SU-DHL-6 (cell line): ENCODE data around the gene ZBTB7B.

Experiments
- H2AFZ ChIP-seq: fragments of 200-600 bp; sonication (generic); 2 replicates; pipeline ENCODE4 v1.6.1; 2014; ENCODE audit warnings: low read depth, mild to moderate bottlenecking, moderate library complexity, mixed read lengths, antibody characterized with exemption, low read length; ENCODE audit not compliant: severe bottlenecking
- H3F3A ChIP-seq: fragments of 200-600 bp; shearing (Covaris generic); 2 replicates; pipeline ENCODE4 v1.6.0; 2016; ENCODE audit warnings: antibody characterized with exemption, mild to moderate bottlenecking; ENCODE audit not compliant: insufficient read depth
- H3K27ac ChIP-seq: fragments of 200-600 bp; sonication (generic); 2 replicates; pipeline ENCODE4 v1.5.1; 2016; ENCODE audit warnings: low read depth, mild to moderate bottlenecking, low read length, moderate library complexity, mixed read lengths
- H3K27me3 ChIP-seq: fragments of 200-600 bp; sonication (generic), shearing (Covaris generic); 2 replicates; pipeline ENCODE4 v1.6.0; 2014; ENCODE audit warnings: mild to moderate bottlenecking, low read length
- H3K36me3 ChIP-seq: fragments of 200-600 bp; sonication (generic); 2 replicates; pipeline ENCODE4 v1.6.1; 2014; ENCODE audit warnings: mild to moderate bottlenecking, low read length, mixed read lengths
- H3K4me2 ChIP-seq: fragments of 300-600, 200-600 bp; shearing (Covaris generic), sonication (generic); 2 replicates; pipeline ENCODE4 v1.6.0; 2014; ENCODE audit warnings: low read length, low read depth, mild to moderate bottlenecking; ENCODE audit not compliant: poor library complexity, severe bottlenecking
- H3K4me3 ChIP-seq: fragments of 200-600 bp; sonication (generic); 2 replicates; pipeline ENCODE4 v1.5.1; 2014; ENCODE audit warnings: antibody characterized with exemption, low read length, mild to moderate bottlenecking, mixed read lengths; ENCODE audit not compliant: insufficient read depth, poor library complexity, severe bottlenecking
- H3K79me2 ChIP-seq: fragments of 200-600 bp; sonication (generic); 2 replicates; pipeline ENCODE4 v1.6.1; 2014; ENCODE audit warnings: mild to moderate bottlenecking, low read length, moderate library complexity; ENCODE audit not compliant: insufficient read depth
- H3K9ac ChIP-seq: fragments of 200-600 bp; sonication (generic); 2 replicates; pipeline ENCODE4 v1.7.0; 2014; ENCODE audit warnings: mild to moderate bottlenecking, low read length
- H3K9me2 ChIP-seq: fragments of 200-600 bp; sonication (generic); replicated peaks from 2 replicates; pipeline ENCODE4 v1.6.1; 2014; ENCODE audit warnings: low read length; ENCODE audit not compliant: insufficient read depth
- H3K9me3 ChIP-seq: fragments of 200-600 bp; sonication (generic); 2 replicates; pipeline ENCODE4 v1.6.1; 2014; ENCODE audit warnings: low read length, mixed read lengths; ENCODE audit not compliant: insufficient read depth
- H4K20me1 ChIP-seq: fragments of 200-600 bp; sonication (generic); 2 replicates; pipeline ENCODE4 v1.6.1; 2014; ENCODE audit warnings: low read depth, mild to moderate bottlenecking, antibody characterized with exemption, low read length, moderate library complexity, mixed read lengths
- EZH2phosphoT487 ChIP-seq: fragments of 200-600 bp; sonication (generic), shearing (Covaris generic); conservative IDR thresholded peaks from 2 replicates; pipeline ENCODE4 v1.6.1; 2018; ENCODE audit warnings: mild to moderate bottlenecking, antibody characterized with exemption, low read length, moderate library complexity, mixed read lengths
- TF ChIP-seq, protein P1 (sequence below): fragments of 200-600 bp; sonication (generic); IDR thresholded peaks from one replicate; pipeline ENCODE4 v1.5.1; 2017; ENCODE audit warnings: antibody characterized with exemption, mild to moderate bottlenecking, low read length, moderate library complexity; ENCODE audit not compliant: insufficient read depth, poor library complexity, severe bottlenecking

The ZBTB7B gene

GRCh38 chr1:155008015-155008941, 5.7 kb downstream of the ZBTB7B start:
- Histone ChIP-seq H3K4me3 (no peak overlapping the region), H4K20me1 (no peaks in the 10 kb centered on the region), H3K4me2 (no peak overlapping the region), H3K9me3 (no peaks in the 10 kb centered on the region), H3F3A (no peaks in the 10 kb centered on the region), H3K36me3 (no peaks in the 10 kb centered on the region), H3K79me2 (no peaks in the 10 kb centered on the region), H3K27me3 (no peaks in the 10 kb centered on the region), H2AFZ (no peak overlapping the region), H3K27ac (no peak overlapping the region), H3K9me2 (no peaks in the 10 kb centered on the region), H3K9ac (no peak overlapping the region)
- TF ChIP-seq, protein P1, sequence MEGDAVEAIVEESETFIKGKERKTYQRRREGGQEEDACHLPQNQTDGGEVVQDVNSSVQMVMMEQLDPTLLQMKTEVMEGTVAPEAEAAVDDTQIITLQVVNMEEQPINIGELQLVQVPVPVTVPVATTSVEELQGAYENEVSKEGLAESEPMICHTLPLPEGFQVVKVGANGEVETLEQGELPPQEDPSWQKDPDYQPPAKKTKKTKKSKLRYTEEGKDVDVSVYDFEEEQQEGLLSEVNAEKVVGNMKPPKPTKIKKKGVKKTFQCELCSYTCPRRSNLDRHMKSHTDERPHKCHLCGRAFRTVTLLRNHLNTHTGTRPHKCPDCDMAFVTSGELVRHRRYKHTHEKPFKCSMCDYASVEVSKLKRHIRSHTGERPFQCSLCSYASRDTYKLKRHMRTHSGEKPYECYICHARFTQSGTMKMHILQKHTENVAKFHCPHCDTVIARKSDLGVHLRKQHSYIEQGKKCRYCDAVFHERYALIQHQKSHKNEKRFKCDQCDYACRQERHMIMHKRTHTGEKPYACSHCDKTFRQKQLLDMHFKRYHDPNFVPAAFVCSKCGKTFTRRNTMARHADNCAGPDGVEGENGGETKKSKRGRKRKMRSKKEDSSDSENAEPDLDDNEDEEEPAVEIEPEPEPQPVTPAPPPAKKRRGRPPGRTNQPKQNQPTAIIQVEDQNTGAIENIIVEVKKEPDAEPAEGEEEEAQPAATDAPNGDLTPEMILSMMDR = no peak
- TF ChIP-seq EZH2phosphoT487 = no peak

DNA sequence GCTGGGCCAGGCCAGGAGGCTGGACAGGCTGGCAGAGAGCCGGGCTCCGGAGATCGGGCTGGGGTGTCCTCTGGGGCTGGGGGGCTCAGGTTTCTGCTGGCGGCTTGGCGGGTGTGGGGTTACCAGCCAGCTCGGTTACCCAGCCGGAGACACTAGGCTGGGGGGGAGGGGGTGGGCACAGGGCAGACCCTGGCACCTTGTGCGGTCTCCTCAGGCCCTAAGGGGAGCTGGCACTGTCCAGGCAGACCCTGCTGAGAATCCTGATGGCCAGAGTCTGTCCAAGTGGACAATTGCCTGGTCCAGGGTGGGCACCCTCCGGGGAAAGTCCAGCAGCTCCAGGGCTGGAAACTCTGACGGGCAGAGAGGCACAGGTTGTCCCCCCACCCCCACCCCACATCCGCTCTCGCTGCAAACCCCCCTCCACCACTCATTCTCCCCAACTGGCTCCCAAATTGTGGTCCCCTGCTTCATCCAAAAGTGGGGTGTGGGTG, 6.7 kb downstream of the ZBTB7B start:
- Histone ChIP-seq H3K4me3 (no peak overlapping the region), H3F3A (no peaks in the 10 kb centered on the region), H3K36me3 (no peaks in the 10 kb centered on the region), H4K20me1 (no peaks in the 10 kb centered on the region), H3K9ac (no peak overlapping the region), H2AFZ (no peak overlapping the region), H3K9me2 (no peaks in the 10 kb centered on the region), H3K27me3 (no peaks in the 10 kb centered on the region), H3K9me3 (no peaks in the 10 kb centered on the region), H3K4me2 (no peak overlapping the region), H3K79me2 (no peaks in the 10 kb centered on the region), H3K27ac (no peak overlapping the region)
- no peak for TF ChIP-seq EZH2phosphoT487
- TF ChIP-seq, protein P1 = no peak

GRCh38 chr1:155009742-155010141, 7.1 kb downstream of the ZBTB7B start:
- TF ChIP-seq, protein P1 = no peak
- no peak for TF ChIP-seq EZH2phosphoT487
- H3K9ac ChIP-seq = no peak overlapping the region
- H3K4me2 ChIP-seq = no peak overlapping the region
- H3K27me3 ChIP-seq = no peaks in the 10 kb centered on the region
- no peaks in the 10 kb centered on the region for H3F3A ChIP-seq
- H3K27ac ChIP-seq = no peak overlapping the region
- H2AFZ ChIP-seq = no peak overlapping the region
- no peaks in the 10 kb centered on the region for H3K36me3 ChIP-seq
- H3K9me3 ChIP-seq = no peaks in the 10 kb centered on the region
- no peaks in the 10 kb centered on the region for H4K20me1 ChIP-seq
- no peak overlapping the region for H3K4me3 ChIP-seq
- H3K9me2 ChIP-seq = no peaks in the 10 kb centered on the region
- no peaks in the 10 kb centered on the region for H3K79me2 ChIP-seq
